Fibroblast of peridontal ligament (primary cell): ENCODE results near the gene PDIA2.

Source experiments
- DNase-seq: peaks from one replicate; pipeline ENCODE4 v3.0.0-alpha.2; 2010; ENCODE audit errors: extremely low read depth

Gene PDIA2

DNA sequence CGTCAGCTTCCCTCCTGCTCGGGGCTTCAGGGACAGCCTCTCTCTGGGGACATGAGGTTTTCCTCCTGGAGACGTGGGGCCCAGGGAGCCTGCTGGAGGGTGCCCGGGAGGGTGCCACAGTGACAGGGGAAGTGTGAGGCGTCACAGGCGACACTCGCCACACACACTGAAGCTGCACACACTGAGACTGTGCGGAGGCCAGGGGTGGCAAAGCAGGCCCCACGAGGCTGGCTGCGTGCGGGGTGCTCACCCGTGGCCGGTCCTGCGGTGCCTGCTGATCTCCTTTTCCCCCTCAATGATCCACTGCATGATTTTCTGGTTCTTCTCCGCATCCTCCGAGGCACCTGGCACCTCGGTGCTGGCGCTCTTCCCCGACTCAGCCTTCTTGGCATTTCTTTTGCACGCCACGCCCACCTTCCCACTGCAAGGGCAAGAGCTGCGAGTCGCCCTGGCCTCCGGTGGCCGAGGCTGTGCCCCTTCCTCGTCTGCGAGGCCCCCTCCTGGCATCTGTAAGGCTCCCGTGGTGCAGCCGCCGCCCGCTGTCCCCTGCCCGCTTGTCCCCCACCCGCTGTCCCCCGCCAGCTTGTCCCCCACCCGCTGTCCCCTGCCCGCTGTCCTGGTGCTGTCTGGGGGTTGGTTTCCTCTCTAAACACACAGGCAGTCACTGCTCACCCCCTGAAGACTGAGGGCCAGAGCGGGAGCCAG, 14.0 kb downstream of the PDIA2 start:
- DNase-seq, result no peak

DNA sequence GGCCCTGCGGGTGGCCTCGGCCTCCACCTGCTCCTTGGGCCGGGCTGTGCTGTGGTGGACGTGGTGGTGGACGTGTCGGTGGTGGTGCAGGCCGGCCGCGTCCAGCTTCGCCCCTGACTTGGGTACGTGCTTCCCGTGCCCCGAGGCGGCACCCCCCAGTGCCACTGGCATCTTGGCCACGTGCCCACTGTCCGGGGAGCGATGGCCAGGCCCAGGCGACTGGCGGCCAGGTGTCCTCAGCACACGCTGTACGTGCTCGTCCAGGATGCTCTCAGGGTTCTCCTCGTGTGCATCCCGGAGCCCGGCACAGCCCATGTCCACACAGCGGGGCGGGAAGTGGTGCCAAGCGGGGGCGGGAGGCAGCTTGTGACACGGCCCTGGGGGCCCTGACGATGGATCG, 14.9 kb downstream of the PDIA2 start:
- no peak for DNase-seq

DNA sequence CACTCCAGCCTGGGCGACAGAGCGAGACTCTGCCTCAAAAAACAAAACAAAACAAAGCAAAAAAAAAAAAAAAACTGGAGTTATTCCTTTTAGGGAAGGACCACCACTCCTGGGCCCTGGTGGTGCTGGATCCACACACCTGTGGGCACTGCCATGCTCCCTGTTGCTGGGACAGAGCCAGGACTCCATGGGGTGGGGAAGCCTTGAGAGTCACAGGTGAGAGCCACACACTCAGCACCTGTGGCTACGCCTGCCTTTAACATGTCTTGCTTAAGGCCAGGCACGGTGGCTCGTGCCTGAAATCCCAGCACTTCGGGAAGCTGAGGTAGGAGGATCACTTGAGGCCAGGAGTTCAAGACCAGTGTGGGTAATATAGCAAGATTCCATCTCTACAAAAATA, 18.3 kb downstream of the PDIA2 start:
- no peak for DNase-seq

DNA sequence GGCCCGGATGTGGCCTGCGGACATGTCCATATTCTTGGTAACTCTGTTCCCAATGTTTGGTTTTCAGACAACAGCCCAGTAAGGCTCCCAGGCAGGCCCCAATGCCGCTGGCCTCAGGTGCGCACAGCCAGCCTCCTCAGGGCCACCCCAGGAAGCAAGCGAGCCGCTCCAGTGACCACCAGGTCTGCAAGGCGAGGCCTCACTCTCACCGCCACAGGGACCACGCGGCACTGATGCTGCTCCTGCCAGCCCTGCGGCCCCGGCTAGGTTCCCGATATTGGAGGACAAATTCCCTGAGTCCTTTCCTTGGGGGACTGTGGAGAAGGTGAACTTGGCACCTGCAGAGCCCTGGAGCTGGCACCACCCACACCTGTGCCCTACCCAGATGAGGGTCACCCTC, 19.0 kb downstream of the PDIA2 start:
- no peak for DNase-seq

DNA sequence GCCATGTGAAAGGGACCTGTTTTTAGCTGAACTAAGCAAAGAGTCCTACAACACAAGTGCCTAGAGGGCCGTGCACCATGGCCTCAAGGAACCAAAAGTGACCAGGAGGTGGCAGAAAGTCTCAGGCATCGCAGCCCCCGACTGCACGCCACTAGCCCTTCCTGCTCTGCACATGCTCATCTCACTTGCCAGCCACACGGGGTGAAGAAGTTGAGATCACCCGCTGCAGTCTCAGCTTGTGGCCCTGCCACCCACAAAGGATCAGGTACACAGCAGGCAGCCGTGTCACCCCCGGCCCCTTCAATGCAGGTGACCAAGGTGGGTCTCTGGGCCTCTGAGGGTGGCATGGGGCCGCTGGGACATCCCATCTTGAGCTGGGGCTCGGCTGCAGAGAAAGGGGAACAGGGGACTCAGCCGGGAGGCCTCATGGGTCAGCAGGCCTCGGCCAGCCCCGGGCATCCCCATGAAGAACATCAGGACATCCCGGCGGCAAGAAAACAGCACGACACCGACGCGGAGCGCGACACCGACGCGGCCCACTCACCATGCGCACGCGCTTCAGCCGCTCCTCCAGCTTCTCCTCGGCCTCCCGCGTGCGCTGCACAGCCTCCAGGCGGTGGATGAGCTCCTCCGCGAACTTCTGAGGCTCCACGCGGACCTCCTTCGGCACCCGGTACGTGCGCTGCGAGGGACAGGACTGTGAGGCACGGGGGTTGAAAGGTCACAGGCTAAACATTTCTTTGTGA, 21.0 kb downstream of the PDIA2 start:
- no peak for DNase-seq

DNA sequence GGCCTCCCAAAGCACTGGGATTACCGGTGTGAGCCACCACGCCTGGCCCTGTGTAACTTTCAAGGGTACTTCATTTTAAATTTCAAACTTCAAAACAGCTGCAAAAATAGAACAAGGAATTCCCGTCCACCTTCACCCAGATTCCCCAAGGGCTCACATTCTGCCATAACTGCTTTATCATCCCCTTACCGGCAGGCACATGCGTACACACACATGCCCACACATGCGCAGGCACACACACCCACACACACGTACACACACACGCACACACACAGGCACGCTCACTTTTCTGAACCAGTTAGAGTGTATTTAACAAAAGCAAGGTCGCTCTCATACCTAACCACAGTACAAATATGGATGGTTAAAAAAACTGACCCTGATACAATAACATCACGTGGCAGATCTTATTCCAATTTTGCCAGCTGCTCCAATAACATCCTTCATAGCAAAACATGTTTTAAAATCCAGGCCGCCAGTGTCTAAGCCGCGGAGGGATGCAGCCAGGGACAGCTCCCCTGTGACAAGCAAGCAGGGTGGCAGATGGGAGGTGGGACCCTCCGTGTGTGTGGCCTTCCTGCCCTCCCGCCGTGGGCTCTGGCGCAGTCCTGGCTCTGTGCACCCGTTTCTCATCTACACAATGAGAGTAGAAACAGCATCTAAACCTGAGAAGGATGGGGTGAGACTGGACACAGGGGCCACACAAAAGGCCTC, 23.1 kb downstream of the PDIA2 start:
- DNase-seq, result no peak

DNA sequence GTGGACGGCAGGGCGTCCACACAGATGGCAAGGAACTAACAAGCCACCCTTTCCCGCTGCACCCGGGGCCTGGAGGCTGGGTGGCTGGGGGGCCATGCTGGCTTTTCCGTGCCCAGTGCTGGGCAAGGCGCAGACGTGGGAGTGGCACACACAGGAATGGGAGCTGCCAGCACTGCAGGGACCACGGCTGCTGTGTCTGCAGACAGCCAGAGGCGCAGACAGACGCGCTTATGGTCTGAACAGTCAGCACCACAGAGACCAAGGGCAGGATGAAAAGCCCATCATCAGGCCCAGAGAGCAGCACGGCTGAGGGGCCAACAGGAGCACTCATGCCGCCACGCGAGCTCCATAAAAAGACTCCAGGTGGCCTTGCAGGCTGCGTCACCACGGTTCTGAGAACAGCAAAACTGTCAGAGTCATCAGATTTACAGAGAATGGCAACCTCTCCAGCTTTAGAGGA, 24.0 kb downstream of the PDIA2 start:
- DNase-seq, result no peak

DNA sequence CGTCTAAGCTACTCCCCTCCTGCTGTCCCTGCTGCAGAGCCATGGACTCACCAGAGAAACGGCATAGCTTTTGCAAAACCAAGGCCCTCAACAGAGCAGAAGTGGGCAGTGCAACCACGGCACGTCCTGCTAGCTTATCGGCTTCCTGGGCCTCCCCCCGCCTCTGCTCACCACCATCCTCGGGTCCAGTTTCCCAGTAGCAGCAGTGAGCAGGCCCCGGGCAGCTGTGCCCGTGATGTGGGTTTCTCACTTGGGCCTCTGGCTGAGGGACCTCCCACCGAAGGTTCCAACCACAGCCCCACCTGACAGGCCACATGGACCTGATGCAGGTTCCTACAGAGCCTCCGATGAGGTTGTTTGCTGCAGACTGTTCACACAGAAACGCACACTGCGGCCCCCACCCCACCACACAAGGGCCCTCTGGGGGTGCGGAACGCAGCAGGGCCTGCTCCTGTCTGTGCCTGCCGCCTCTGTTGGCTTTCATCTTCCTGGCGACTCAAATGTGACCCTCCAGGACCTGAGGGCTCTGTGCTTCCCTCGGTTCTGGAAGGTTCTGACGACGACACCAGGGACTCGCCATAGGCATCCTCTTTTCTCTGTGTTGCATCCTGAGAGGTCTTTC, 24.8 kb downstream of the PDIA2 start:
- no peak for DNase-seq

DNA sequence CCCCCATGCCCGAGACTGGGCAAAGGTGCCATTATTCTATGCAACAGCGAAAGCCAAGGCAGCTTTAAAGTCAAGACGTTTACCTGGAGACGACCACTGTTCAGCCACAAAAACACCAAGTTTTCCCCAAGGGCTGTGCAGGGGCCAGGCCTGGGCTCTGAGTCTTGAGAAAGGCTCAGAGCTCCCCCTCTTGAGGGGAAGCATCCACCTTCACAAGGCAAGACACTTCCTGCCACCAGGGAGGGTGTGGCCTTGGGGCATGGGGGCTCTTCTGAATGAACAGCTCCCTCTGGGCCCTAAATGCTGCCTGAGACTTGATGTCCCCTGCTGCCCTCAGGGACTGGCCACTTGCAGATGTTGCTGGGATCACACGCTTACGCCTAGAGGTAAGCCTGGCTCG, 26.5 kb downstream of the PDIA2 start:
- no peak for DNase-seq

DNA sequence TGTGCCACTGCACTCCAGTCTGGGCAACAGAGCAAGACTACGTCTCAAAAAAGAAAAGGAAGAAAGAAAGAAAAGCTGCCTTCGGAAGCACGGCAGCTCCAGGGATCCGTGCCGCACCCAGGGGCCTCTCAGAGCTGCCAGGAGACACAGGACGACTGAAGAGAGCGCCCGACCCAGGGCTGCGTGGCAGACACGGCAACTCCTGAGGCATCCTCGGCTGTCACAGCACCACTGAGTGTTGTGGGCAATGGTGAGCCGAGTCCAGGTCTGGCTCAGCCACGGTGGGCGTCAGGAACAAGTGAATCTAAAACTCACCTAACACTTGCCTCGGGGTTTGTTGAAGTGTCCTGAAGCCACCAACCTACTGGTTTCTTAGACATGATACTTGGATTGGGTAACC, 28.8 kb downstream of the PDIA2 start:
- no peak for DNase-seq

DNA sequence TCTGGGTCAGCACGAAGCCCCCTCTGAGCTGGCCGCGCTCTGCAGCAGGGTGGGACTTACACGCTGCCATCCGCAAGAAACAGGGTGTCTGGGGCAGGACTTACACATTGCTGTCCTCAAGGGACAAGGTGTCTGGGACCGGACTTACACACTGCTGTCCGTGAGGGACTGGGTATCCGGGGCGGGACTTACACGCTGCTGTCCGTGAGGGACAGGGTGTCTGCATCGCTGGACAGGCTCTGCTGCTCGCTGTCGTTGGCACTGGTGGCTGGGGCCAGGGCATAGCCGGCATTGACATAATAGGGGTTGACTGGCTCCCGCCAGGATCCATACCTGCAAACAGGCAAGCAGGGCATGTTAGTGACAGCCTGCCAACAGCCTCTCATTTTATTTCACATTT, 31.4 kb downstream of the PDIA2 start:
- no peak for DNase-seq

DNA sequence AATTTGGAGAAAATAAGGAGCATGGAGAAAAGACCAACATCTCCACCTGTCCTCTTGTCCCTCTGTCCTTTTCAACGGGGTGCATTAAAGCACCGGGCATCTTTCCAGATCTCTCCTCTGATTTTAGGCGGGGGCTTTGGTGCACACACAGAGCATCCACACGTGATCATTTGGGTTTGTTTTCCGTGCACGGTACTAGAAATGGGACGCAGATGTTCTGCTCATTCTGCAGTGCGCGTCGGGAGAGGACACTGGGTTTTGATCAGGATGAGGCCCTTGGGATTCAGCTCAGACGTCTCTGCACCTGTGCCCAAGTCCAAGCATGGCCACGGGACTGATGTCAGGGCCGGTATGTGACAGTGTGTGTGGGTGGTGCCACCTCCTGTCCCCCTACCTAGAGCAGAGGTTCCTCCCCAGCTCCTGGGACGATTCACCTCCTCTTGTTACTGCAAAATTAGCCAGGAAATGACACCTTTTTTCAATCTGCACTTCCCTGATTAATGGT, 31.9 kb downstream of the PDIA2 start:
- DNase-seq, result no peak

DNA sequence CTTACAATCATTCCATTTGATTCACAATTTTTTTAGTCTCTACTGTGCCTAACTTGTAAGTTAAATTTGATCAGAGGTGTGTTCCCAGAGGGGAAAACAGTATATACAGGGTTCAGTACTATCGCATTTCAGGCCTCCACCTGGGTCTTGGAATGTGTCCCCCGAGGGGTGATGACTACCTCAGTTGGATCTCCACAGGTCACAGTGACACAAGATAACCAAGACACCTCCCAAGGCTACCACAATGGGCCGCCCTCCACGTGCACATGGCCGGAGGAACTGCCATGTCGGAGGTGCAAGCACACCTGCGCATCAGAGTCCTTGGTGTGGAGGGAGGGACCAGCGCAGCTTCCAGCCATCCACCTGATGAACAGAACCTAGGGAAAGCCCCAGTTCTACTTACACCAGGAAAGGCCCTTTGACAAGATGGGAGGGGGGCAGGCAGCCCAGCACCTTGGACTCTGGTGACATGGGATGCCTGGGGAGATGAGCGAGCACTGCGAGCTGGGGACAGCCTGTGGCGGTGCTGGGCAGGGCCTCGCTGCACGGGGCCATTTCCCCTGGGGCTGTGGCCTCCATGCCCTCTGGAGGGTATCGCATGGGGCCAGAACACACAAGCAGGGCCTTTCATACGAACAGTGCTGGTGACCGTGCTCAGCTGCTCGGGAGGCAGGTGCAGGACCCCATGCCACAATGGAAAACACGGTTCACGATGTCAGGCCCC, 33.9 kb downstream of the PDIA2 start:
- DNase-seq, result no peak

DNA sequence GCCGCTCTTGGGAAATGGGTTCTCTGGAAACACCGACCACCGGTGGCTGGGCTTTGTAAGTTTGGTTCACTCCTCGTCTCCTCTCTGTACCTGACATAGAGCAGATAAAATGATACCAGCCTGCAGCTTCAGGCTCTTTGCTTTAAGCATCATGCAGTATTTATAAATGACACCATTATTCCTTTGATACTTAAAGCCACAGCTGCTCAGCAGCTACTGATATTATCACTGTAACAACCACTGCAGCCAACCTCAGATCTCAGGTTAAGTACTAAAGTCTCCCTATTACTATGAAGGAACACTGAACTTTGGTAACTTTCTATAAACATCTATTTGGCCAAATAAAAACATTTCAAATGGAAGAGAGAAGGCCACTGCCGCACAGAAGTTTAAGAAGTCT, 34.6 kb downstream of the PDIA2 start:
- no peak for DNase-seq

DNA sequence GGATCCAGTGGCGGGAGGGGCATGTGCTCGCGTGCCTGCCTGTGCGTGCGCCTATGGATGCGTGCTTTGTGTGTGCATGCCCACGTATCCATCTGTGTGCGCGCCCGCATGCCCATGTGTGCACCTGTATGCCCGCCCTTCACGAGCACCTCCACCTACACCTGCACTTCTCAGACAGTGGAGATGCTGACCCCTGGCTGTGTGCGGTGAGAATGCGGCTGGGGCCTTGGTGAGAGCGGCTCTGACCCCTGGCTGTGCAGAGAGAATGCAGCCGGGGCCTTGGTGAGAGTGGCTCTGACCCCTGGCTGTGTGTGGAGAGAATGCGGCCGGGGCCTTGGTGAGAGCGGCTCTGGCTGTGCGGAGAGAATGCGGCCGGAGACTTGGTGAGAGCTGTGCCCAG, 35.7 kb downstream of the PDIA2 start:
- no peak for DNase-seq

DNA sequence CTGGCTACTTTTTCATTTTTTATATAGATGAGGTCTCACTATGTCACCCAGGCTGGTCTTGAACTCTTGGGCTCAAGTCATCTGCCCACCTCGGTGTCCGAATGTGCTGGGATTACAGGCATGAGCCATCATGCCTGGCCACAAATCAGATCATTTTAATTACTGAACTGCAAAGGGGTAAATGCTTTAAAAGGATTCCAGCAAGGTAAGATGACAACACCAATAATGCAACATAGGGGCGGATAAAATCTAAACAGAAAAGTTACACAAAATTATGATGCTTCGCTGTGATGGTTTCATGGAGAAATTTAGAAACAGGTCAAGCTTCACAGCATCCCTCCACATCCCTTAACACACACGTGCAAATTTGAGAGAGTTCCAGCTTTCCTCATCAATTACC, 37.2 kb downstream of the PDIA2 start:
- DNase-seq, result no peak

DNA sequence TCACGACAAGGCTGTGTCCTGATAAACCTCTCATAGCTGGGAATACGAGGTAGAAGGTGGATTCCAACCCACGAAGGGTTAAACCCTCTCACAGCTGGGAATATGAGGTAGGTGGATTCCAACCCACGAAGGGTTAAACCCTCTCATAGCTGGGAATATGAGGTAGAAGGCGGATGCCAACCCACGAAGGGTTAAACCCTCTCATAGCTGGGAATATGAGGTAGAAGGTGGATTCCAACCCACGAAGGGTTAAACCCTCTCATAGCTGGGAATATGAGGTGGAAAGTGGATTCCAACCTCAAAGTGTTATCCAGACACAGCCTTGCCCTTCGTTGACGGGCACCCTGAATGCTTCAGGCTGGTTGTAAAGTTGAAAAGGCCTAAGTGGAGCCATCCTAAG, 38.6 kb downstream of the PDIA2 start:
- DNase-seq, result no peak

DNA sequence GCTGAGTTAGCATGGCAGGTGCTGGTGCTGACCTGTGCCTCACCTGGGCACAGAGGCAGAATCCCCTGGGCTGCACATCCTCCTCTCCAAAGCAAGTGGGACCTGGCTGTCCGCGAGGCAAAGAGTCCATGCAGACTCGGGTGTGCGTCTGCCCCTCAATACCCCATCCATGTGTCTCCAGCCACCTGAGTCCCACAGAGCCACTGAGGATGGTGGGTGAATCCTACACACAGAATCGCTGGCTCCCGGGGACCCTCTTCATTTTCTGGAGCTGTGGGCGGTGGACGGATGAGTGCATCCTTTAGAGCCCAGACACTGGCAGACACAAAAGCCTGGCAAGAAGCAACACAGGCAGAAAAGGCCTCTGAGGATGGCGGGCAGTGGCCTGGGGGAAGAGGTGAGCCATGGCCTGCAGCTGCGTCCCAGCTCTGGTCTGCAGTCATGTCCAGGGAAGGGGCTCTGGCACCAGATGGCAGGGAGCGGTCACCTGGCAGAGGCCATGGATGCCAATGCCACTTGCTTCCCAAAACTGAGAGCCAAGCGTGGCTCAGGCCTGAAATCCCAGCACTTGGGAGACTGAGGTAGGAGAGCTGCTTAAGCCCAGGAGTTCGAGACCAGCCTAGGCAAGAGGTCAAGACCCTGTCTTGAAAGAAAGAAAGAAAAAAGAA, 39.6 kb downstream of the PDIA2 start:
- no peak for DNase-seq

DNA sequence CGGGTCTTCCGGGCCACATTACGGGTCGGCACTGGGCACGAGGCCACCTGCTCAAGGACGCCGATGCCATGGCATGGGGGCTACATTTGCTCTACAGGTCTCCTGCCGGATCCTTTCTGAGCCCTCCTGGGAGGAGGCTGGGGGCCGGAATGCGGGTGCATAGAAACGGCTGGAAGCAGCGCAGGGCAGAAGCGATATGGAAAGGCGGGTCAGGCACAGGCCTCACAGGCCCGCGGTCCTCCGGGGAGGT, 41.2 kb downstream of the PDIA2 start:
- DNase-seq, result no peak

DNA sequence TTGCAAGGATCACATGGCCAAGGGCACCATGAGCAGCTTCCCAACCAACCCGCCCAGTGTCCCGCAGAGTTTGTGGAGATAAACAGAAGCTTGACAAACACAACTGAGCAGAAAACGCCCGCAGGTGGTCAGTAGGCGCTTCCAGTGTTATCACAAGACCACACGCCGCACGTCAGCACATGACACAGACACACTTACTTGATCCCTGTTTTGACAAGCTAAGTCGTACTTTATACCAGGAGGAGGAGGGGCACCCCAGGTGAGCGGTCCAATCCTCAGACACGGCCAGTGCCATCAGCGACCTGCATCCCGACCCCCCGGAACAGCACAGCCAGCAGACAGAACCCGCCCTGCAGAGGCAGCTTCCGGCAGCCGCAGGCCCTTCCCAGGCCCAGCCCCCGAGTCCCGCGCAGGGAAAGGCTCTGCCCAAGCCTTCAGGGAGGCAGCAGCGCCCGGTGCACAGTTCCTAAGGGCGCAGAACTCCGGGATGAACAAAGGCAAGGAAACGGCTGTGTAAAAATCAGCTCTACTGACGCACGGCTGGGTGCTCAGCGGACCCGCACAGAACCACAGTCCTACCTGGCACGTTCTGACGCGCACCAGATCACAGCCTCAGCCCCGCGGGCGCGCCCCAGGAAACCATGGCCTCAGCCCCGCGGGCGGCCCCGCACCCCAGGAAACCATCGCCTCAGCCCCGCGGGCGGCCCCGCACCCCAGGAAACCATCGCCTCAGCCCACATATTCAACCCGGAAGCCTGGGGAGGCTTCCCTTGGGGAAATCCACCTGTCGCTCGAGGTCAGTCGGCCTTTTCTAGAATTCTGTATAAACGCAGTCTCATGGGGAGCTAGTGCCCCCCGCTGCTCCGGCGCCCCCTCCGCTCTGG, 41.7 kb downstream of the PDIA2 start:
- no peak for DNase-seq
